SK-N-MC (cell line): Measurements from ENCODE around the gene SPDYE8.
"Not testable (repeated sequence)": the region's sequence is repeated elsewhere in the genome, so short reads cannot be mapped to it uniquely, and the experiment has no call there.

Experiments
- EZH2 ChIP-seq: fragments of 200-600 bp; sonication (generic); IDR thresholded peaks from one replicate; pipeline ENCODE4 v1.6.1; 2017; ENCODE audit warnings: antibody characterized with exemption
- POLR2AphosphoS5 ChIP-seq: IDR thresholded peaks from 2 replicates; pipeline ENCODE4 v1.6.1; 2012; ENCODE audit warnings: mild to moderate bottlenecking, low read depth, low read length, borderline replicate concordance

DNA sequence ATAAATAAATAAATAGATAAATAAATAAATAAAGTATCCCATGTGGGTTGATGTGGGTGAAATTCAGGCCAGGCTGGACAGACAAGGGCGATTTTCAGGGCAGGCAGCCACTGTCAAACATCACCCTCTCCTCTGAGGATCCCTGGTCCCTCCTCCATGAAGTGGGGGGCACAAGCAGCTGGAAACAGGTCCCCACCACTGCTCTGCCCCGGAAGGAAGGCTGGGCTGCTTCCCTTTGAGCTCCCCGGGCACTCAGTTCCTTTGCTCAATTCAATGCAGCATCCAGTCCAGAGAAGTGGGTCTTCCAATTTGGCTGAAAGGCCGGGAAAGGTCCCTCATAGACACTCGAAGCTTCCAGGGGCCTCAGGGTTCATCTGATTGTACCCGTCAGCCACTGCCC, 49.2 kb downstream of the SPDYE8 start:
- TF ChIP-seq EZH2, POLR2AphosphoS5: not testable (repeated sequence)
